COR-L47 (cell line): Measurements from ENCODE around the gene POGZ.
"Not testable (repeated sequence)": the region's sequence is repeated elsewhere in the genome, so short reads cannot be mapped to it uniquely, and the experiment has no call there.

Source experiments
- DNase-seq: peaks from one replicate; lab custom pipeline; 2025; lab: John Stamatoyannopoulos, UW

POGZ gene

GRCh38 chr1:151476083-151476482, 16.8 kb upstream of the POGZ start:
- no peak for DNase-seq

GRCh38 chr1:151475175-151475574, 15.9 kb upstream of the POGZ start:
- DNase-seq: no peak

GRCh38 chr1:151474745-151475144, 15.5 kb upstream of the POGZ start:
- no peak for DNase-seq

GRCh38 chr1:151472856-151473731, 13.8 kb upstream of the POGZ start:
- no peak for DNase-seq

DNA sequence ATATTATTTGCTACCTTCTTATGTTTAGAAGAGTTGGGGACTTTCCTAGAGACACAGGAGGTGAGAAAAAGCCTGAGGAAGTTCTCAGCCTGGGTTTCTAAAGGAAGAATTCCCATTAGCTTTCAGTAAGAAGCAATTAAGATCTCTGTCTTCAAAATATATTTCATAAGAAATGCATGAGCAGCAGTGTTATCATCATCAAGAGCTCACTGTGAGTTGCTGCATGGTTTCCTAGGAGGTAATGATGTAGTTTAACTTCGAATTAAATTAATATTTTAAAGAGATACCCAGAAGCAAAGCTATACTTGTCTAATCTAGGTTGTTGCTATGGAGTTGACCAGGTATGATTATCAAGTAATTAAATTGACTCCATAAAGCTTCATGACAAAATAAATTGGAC, 5.7 kb upstream of the POGZ start:
- DNase-seq: no peak

- no peak for DNase-seq
Observed at GRCh38 chr1:151461694-151462093, 2.4 kb upstream of the POGZ start.

- DNase-seq: peak; percentile 64
Observed at GRCh38 chr1:151458802-151459330, 428 bp downstream of the POGZ start.

DNA sequence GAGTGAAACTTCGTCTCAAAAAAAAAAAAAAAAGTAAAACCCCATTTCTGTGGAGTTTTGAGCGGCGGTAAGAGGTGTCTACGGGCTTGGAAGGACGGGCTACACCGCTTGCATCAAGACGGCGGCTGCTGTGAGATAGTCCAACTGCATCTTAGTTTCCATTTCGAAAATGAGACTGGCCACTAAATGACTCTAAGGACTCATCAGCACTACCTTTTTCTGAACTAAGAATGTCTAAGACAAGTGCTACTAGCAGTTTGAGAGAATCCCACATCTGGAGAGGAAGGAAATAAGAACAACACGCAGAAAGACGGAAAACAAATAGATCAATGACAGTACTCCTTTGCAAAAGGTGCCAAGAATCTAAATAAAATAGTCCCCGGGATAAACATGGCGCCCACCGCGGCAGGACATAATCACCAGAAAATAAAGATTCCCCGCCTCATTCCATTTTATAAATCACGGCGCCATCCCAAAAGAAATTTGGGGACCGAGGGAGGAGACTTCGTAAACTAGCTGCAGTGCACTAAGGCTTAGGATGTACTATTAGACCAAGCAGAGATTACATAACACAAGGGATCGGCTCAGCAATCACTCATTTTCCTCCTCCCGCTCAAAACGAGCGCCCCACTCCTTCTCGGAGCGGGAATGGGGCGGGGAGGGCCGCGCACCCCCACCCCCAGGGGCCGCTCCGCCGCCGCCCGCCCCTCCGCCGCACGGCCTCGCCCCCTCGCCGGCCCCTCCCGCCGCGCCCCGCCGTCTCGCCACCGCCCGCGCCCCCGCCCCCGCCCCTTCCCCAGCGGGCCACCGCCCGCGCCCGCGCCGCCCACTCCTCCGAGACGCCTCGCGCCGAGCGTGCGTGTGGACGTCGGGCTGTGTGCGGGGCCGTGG, 1.1 kb downstream of the POGZ start:
- peak; percentile 79 for DNase-seq

- no peak for DNase-seq
Observed at GRCh38 chr1:151455966-151456365, 3.3 kb downstream of the POGZ start.

- DNase-seq: no peak
Observed at GRCh38 chr1:151455231-151455630, 4.1 kb downstream of the POGZ start.

DNA sequence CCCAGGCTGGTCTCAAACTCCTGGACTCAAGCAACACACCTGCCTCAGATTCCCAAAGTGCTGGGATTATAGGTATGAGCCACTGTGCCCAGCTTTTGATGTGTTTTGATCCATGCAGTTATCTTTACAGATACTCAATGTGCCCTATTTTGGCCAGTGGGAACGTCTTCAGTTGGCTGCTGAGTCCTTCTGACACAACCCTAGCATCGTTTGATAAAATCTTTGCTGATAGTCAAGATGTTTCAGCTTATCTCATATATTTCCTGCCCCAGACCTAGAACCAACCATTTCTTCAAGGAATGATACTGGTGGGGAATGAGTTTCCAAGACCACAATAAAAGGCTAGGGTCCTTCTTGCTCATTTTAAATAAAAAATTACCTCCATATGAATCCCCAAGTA, 11.6 kb downstream of the POGZ start:
- no peak for DNase-seq

- DNase-seq: no peak
Observed at GRCh38 chr1:151444783-151445177, 14.5 kb downstream of the POGZ start.

GRCh38 chr1:151443846-151444782, 15.2 kb downstream of the POGZ start:
- peak; percentile 56 for DNase-seq

DNA sequence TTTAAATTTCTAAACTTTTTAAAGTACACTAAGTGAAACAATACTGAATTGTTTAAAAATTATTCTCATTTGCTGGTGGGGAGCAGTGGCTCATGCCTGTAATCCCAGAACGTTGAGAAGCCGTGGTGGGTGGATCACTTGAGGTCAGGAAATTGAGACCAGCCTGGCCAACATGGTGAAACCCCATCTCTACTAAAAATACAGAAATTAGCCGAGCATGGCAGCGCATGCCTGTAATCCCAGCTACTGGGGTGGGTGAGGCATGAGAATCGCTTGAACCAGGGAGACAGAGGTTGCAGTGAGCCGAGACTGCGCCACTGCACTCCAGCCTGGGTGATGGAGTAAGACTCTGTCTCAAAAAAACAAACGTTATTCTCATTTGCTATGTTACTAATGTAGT, 21.9 kb downstream of the POGZ start:
- not testable (repeated sequence) for DNase-seq

- no peak for DNase-seq
Observed at GRCh38 chr1:151436985-151437384, 22.3 kb downstream of the POGZ start.

GRCh38 chr1:151435174-151435573, 24.1 kb downstream of the POGZ start:
- no peak for DNase-seq

DNA sequence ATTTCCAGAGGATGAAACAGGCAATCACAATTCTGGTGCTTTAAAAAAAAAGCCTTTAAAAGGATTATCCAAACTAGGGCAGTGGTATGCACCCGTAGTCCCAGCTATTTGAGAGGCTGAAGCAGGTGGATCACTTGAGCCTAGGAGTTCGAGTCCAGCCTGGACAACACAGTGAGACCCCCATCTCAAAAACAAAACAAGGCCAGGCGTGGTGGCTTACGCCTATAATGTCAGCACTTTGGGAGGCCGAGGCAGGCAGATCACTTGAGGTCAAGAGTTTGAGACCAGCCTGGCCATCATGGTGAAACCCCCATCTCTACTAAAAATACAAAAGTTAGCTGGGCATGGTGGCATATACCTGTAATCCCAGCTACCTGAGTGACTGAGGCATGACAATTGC, 25.5 kb downstream of the POGZ start:
- DNase-seq: not testable (repeated sequence)

DNA sequence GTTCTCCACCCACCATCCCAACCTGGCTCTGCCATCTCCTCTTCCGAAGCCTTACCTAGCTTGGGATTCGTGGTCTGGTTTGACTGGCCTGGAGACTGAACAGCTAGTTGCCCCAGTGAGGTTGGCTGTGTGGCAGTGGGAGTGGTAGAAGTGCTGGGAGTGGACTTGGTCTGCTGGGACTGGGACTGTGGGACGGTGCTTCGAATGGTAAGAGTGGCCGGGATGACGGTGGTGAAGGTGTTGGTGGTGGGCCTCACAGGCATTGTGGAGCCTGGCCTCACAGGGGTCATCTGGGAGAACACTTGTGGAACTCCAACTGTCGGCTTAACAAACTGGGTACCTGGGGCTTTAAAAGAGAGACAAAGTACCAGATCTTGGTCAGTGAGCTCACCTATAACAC, 31.2 kb downstream of the POGZ start:
- DNase-seq: no peak

GRCh38 chr1:151425103-151425502, 34.2 kb downstream of the POGZ start:
- no peak for DNase-seq

DNA sequence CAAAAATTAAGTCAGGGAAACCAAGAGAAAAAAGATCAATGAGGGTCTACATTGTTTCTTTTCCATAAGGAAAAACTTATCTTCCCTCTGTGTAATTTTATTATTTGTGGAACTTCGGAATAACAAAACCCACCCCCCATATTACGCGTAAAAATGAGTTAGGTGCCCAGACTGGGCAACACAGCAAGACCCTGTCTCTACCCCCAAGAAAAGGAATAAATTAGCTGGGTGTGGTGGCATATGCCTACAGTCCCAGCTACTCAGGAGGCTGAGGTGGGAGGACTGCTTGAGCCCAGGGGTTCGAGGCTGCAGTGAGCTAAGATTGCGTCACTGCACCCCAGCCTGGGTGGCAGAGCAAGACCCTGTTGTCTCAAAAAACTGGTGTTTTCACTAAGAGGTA, 39.5 kb downstream of the POGZ start:
- no peak for DNase-seq

DNA sequence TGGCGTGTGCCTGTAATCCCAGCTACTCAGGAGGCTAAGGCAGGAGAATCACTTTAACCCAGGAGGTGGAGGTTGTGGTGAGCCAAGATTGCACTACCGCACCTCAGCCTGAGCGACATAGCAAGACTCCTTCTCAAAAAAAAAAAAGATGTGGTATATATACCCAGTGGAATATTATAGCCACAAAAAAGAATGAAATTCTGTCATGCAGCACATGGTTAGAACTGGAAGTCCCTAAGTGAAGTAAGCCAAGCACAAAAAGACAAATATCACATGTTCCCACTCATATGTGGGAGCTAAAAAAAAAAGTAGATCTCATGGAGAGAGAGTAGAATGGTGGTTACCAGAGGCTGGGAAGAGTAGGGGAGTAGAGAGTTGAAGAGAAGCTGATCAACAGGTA, 41.2 kb downstream of the POGZ start:
- DNase-seq: no peak

DNA sequence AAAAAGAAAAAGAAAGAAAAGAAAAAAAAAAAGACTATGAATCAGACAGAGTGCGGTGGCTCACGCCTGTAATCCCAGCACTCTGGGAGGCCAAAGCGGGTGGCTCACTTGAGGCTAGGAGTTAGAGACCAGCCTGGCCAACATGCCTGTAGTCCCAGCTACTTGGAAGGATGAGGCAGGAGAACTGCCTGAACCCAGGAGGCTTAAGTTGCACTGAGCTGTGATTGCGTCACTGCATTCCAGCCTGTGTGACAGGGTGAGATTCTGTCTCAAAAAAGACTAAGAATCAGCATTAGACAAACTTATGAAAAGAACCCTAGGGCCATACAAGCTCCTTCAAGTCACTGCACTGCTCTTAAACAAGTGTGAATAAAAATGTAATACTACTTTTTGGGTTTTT, 43.1 kb downstream of the POGZ start:
- no peak for DNase-seq
